Erythroblast (primary cell): ENCODE results near the gene RTN4.

ENCODE experiments used
- GATA1 ChIP-seq: IDR thresholded peaks from 2 replicates; pipeline ENCODE4 v1.6.1; 2011; ENCODE audit warnings: low read depth, mild to moderate bottlenecking, control low read depth, low read length, moderate library complexity
- POLR2A ChIP-seq: IDR thresholded peaks from 2 replicates; pipeline ENCODE4 v1.6.1; 2011; ENCODE audit warnings: mild to moderate bottlenecking, low read length

DNA sequence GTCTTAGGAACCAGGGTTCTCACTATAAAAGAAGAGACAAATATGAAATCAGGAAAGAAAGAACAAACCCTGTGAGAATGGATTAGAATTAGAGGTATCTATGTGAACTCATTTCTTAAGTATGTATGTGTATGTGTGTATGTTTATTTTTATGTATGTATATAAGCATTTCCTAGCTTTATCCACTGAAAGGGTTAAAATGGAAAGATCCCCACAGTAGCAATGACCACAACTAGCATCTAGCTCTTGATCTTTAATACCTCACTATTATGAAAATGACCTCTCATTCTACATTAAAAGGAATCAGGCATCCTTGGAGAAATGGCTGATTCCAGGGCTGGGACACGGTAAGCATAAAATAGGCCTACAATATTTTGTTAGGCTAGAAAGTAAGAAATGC, 31.6 kb downstream of the RTN4 start:
- no peak for TF ChIP-seq POLR2A
- no peak for TF ChIP-seq GATA1
